A549 (cell line): ENCODE results near the gene LAMTOR2.

ENCODE experiments used
- RCOR1 ChIP-seq: fragments of 150-350 bp; IDR thresholded peaks from 2 replicates; pipeline ENCODE4 v1.6.1; 2014; ENCODE audit warnings: antibody characterized with exemption, low read length, low read depth
- TF ChIP-seq, protein P1 (sequence below): IDR thresholded peaks from 2 replicates; pipeline ENCODE4 v1.6.1; 2012
- TF ChIP-seq, protein P2 (sequence below): fragments of >200 bp; sonication (Bioruptor Twin); formaldehyde crosslinking; IDR thresholded peaks from 3 replicates; pipeline ENCODE4 v1.5.1; 2016

DNA sequence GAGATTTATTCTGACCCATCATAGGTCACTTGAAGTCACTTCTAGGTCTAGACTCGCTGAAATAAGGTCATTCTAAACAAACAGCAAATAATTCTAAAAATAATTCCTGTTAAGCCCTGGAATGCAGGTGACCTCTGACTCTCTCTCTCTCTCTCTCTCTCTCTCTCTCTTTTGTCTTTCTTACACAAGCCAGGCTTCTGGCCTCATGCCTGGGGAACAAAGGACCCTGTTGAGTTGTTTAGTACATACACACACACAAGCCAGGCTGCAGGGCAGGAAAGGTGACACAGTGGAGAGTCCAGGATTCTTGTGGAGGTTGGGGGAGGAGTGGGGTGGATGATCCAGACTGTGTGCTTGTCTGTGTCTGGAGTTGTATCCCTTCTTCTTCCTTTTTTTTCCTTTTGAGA lies 31.7 kb downstream of the LAMTOR2 start:
- no peak for TF ChIP-seq RCOR1
- TF ChIP-seq, protein P1, sequence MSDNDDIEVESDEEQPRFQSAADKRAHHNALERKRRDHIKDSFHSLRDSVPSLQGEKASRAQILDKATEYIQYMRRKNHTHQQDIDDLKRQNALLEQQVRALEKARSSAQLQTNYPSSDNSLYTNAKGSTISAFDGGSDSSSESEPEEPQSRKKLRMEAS, result no peak
- TF ChIP-seq, protein P2, sequence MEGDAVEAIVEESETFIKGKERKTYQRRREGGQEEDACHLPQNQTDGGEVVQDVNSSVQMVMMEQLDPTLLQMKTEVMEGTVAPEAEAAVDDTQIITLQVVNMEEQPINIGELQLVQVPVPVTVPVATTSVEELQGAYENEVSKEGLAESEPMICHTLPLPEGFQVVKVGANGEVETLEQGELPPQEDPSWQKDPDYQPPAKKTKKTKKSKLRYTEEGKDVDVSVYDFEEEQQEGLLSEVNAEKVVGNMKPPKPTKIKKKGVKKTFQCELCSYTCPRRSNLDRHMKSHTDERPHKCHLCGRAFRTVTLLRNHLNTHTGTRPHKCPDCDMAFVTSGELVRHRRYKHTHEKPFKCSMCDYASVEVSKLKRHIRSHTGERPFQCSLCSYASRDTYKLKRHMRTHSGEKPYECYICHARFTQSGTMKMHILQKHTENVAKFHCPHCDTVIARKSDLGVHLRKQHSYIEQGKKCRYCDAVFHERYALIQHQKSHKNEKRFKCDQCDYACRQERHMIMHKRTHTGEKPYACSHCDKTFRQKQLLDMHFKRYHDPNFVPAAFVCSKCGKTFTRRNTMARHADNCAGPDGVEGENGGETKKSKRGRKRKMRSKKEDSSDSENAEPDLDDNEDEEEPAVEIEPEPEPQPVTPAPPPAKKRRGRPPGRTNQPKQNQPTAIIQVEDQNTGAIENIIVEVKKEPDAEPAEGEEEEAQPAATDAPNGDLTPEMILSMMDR, result no peak
